HG02840 (cell line): Measurements from ENCODE around the gene KAZN.
"Not testable (repeated sequence)": the region's sequence is repeated elsewhere in the genome, so short reads cannot be mapped to it uniquely, and the experiment has no call there.

Source experiments
- ATAC-seq: cut with Tn5 transposase; IDR thresholded peaks from one replicate; pipeline ENCODE4 v1.9.1; 2021; ENCODE audit warnings: mild to moderate bottlenecking, moderate library complexity, moderate number of reproducible peaks; ENCODE audit not compliant: unreplicated experiment, low FRiP score

The KAZN gene

GRCh38 chr1:15134285-15134684 is 535.8 kb downstream of the KAZN start:
- no peak for ATAC-seq

- ATAC-seq = not testable (repeated sequence)
Measured at GRCh38 chr1:15135604-15136003, 537.1 kb downstream of the KAZN start.

GRCh38 chr1:15137809-15138208 is 539.3 kb downstream of the KAZN start:
- ATAC-seq = no peak

GRCh38 chr1:15139654-15140350 is 541.3 kb downstream of the KAZN start:
- no peak for ATAC-seq

- no peak for ATAC-seq
Measured at GRCh38 chr1:15141935-15142539, 543.6 kb downstream of the KAZN start.

GRCh38 chr1:15145327-15145726 is 546.8 kb downstream of the KAZN start:
- ATAC-seq = no peak

GRCh38 chr1:15146142-15146680 is 547.7 kb downstream of the KAZN start:
- ATAC-seq = no peak

- ATAC-seq = no peak
Measured at GRCh38 chr1:15146971-15147376, 548.5 kb downstream of the KAZN start.

GRCh38 chr1:15148004-15148403 is 549.5 kb downstream of the KAZN start:
- ATAC-seq = no peak

- ATAC-seq = no peak
Measured at GRCh38 chr1:15148475-15148874, 550.0 kb downstream of the KAZN start.

- ATAC-seq = no peak
Measured at GRCh38 chr1:15148941-15149340, 550.5 kb downstream of the KAZN start.

GRCh38 chr1:15150376-15150775 is 551.9 kb downstream of the KAZN start:
- ATAC-seq = no peak

- no peak for ATAC-seq
Measured at GRCh38 chr1:15151377-15151806, 552.9 kb downstream of the KAZN start.

- ATAC-seq = no peak
Measured at GRCh38 chr1:15151871-15152270, 553.4 kb downstream of the KAZN start.

- no peak for ATAC-seq
Measured at GRCh38 chr1:15152318-15153183, 554.1 kb downstream of the KAZN start.

GRCh38 chr1:15153184-15153841 is 554.8 kb downstream of the KAZN start, which contains the start of gene TMEM51:
Gene TMEM51, plus strand, starts transcription at chr1:15153747. Its CDS starts 61,341 bp downstream, at chr1:15215088.
- ATAC-seq = no peak

GRCh38 chr1:15153842-15154479 is 555.5 kb downstream of the KAZN start:
- ATAC-seq = no peak

GRCh38 chr1:15154480-15155036 is 556.1 kb downstream of the KAZN start:
- ATAC-seq = no peak

- no peak for ATAC-seq
Measured at GRCh38 chr1:15155191-15155590, 556.7 kb downstream of the KAZN start.
